GM19099 (cell line): ENCODE measurements around the gene GABRB1.

ENCODE experiments used
- POLR2A ChIP-seq: IDR thresholded peaks from 3 replicates; pipeline ENCODE4 v1.6.1; 2011; ENCODE audit warnings: low read depth; ENCODE audit not compliant: insufficient read length; ENCODE audit errors: extremely low read depth

The GABRB1 gene

GRCh38 chr4:47135210-47135609 is 103.8 kb downstream of the GABRB1 start:
- no peak for TF ChIP-seq POLR2A

- no peak for TF ChIP-seq POLR2A
These were observed 111.9 kb downstream of the GABRB1 start for GRCh38 chr4:47143261-47143660.

- TF ChIP-seq POLR2A: no peak
These were observed 114.3 kb downstream of the GABRB1 start for GRCh38 chr4:47145630-47146029.

GRCh38 chr4:47154816-47155370 is 123.5 kb downstream of the GABRB1 start:
- TF ChIP-seq POLR2A: no peak

- no peak for TF ChIP-seq POLR2A
These were observed 124.6 kb downstream of the GABRB1 start for GRCh38 chr4:47155919-47156318.

- TF ChIP-seq POLR2A: no peak
These were observed 128.7 kb downstream of the GABRB1 start for GRCh38 chr4:47160095-47160494.

- no peak for TF ChIP-seq POLR2A
These were observed 136.0 kb downstream of the GABRB1 start for GRCh38 chr4:47167081-47168035.

GRCh38 chr4:47184083-47184482 is 152.7 kb downstream of the GABRB1 start:
- no peak for TF ChIP-seq POLR2A

GRCh38 chr4:47185761-47186160 is 154.4 kb downstream of the GABRB1 start:
- TF ChIP-seq POLR2A: no peak

- no peak for TF ChIP-seq POLR2A
These were observed 156.2 kb downstream of the GABRB1 start for GRCh38 chr4:47187608-47188007.

- TF ChIP-seq POLR2A: no peak
These were observed 161.8 kb downstream of the GABRB1 start for GRCh38 chr4:47193179-47193578.

- TF ChIP-seq POLR2A: no peak
These were observed 162.8 kb downstream of the GABRB1 start for GRCh38 chr4:47194036-47194737.

- TF ChIP-seq POLR2A: no peak
These were observed 164.3 kb downstream of the GABRB1 start for GRCh38 chr4:47195706-47196105.

GRCh38 chr4:47198791-47199190 is 167.4 kb downstream of the GABRB1 start:
- no peak for TF ChIP-seq POLR2A

- TF ChIP-seq POLR2A: no peak
These were observed 172.2 kb downstream of the GABRB1 start for GRCh38 chr4:47203593-47203992.

- no peak for TF ChIP-seq POLR2A
These were observed 176.2 kb downstream of the GABRB1 start for GRCh38 chr4:47207555-47207954.
